Measurements from ENCODE around the gene ADGRF5. TPM values are rescaled to one million over a fixed set of nuclear protein-coding genes. Genes with fewer than 3 reads are reported as not detected.

ADGRF5 gene
- total RNA-seq, 1 experiment from 2014 or later = 40.0 TPM

- Histone ChIP-seq H3K9me2 (ENCODE audit: insufficient read depth) (no peaks in the 10 kb centered on the region), H3K79me2 (ENCODE audit: low read depth) (peaks cover 90% of the 10 kb centered on the region), H3K9me3 (ENCODE audit: insufficient read depth, low read depth) (0 out of 2 replicates have a peak, but pooled peaks cover 4% of the 10 kb centered on the region), H3K4me2 (peak overlapping the region; percentile 88), H3K27ac (peak overlapping the region; percentile 79), H4K20me1 (ENCODE audit: insufficient read depth) (no peaks in the 10 kb centered on the region), H3K4me1 (replicated peaks; ENCODE audit: insufficient read depth) (peaks cover 82% of the 10 kb centered on the region), H3K27me3 (ENCODE audit: insufficient read depth, low read depth) (no peaks in the 10 kb centered on the region), H3K36me3 (ENCODE audit: low read depth) (peaks cover 37% of the 10 kb centered on the region), H3K4me3 (peak overlapping the region; percentile 85), H2AFZ (peak overlapping the region; percentile 69), H3F3A (ENCODE audit: insufficient read depth, low read depth) (peaks cover 28% of the 10 kb centered on the region)
- intact Hi-C loops (cut with micrococcal nuclease; ENCODE audit: unreplicated experiment) = no loop called here
- TSS peak; percentile 47 for BruUV-seq (replicated peaks)
- TF ChIP-seq EZH2 (IDR thresholded peaks at IDR 0.05; ENCODE audit: low read depth) = no peak
- TF ChIP-seq, protein P1, sequence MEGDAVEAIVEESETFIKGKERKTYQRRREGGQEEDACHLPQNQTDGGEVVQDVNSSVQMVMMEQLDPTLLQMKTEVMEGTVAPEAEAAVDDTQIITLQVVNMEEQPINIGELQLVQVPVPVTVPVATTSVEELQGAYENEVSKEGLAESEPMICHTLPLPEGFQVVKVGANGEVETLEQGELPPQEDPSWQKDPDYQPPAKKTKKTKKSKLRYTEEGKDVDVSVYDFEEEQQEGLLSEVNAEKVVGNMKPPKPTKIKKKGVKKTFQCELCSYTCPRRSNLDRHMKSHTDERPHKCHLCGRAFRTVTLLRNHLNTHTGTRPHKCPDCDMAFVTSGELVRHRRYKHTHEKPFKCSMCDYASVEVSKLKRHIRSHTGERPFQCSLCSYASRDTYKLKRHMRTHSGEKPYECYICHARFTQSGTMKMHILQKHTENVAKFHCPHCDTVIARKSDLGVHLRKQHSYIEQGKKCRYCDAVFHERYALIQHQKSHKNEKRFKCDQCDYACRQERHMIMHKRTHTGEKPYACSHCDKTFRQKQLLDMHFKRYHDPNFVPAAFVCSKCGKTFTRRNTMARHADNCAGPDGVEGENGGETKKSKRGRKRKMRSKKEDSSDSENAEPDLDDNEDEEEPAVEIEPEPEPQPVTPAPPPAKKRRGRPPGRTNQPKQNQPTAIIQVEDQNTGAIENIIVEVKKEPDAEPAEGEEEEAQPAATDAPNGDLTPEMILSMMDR (conservative IDR thresholded peaks at IDR 0.05) = no peak
- no peak for DNase-seq
- ChIA-PET POLR2A (ENCODE audit: unreplicated experiment) (interaction anchor here (0.6 kb wide), 1 partner anchor 532 kb away, joined by 3 read pairs; no protein-coding TSS in a partner anchor), CTCF (interaction anchor here (1.5 kb wide), 1 partner anchor 12 kb away, joined by 5 read pairs; no protein-coding TSS in a partner anchor)
Measured at GRCh38 chr6:46921059-46921458, 679 bp downstream of the ADGRF5 start.

GRCh38 chr6:46918806-46919205 lies 2.9 kb downstream of the ADGRF5 start:
- no TSS peak for BruUV-seq (replicated peaks)
- H3K4me2 ChIP-seq = peak overlapping the region; percentile 88
- H3K36me3 ChIP-seq (ENCODE audit: low read depth) = peaks cover 40% of the 10 kb centered on the region
- peaks cover 82% of the 10 kb centered on the region for H3K4me1 ChIP-seq (replicated peaks; ENCODE audit: insufficient read depth)
- no peaks in the 10 kb centered on the region for H3K27me3 ChIP-seq (ENCODE audit: insufficient read depth, low read depth)
- no peak overlapping the region for H2AFZ ChIP-seq
- H3K9me2 ChIP-seq (ENCODE audit: insufficient read depth) = no peaks in the 10 kb centered on the region
- TF ChIP-seq, protein P1 (conservative IDR thresholded peaks at IDR 0.05) = no peak
- no peak for TF ChIP-seq EZH2 (IDR thresholded peaks at IDR 0.05; ENCODE audit: low read depth)
- H3K4me3 ChIP-seq = peak overlapping the region; percentile 85
- no peaks in the 10 kb centered on the region for H4K20me1 ChIP-seq (ENCODE audit: insufficient read depth)
- H3K9me3 ChIP-seq (ENCODE audit: insufficient read depth, low read depth) = no peaks in the 10 kb centered on the region
- ChIA-PET POLR2A (ENCODE audit: unreplicated experiment) (no interaction called here), CTCF (no interaction called here)
- H3F3A ChIP-seq (ENCODE audit: insufficient read depth, low read depth) = peaks cover 16% of the 10 kb centered on the region
- DNase-seq = no peak
- no peak overlapping the region for H3K27ac ChIP-seq
- peaks cover 99% of the 10 kb centered on the region for H3K79me2 ChIP-seq (ENCODE audit: low read depth)
- intact Hi-C loops (cut with micrococcal nuclease; ENCODE audit: unreplicated experiment) = no loop called here

DNA sequence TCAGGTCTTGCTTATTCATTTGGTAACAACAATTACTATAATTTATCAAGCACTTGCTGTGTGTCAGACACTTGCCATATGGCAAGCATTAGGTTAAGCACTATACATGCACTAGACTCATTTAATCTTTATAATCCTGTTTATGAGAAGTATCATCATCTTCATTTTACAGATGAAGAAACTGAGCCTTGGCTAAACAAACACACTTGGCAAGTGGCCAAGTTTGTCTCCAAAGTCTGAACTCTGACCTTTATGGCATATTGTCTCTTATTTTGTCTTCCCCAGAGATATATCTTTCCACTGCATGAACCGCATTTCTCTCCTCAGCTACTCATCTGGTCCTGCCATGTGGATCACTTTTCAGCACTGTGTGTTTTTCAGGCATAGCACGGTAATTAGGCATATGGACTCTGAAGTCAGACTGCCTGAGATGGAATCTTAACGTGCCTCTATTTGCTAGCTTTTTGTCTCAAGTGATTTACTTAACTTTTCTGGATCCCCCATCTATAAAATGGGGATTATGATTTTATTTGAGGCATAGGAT lies 4.7 kb downstream of the ADGRF5 start:
- Histone ChIP-seq H3K4me2 (peak overlapping the region; percentile 88), H3K27ac (no peak overlapping the region), H3K36me3 (ENCODE audit: low read depth) (peaks cover 48% of the 10 kb centered on the region), H2AFZ (no peak overlapping the region), H3K79me2 (ENCODE audit: low read depth) (peaks cover 99% of the 10 kb centered on the region), H3K27me3 (ENCODE audit: insufficient read depth, low read depth) (no peaks in the 10 kb centered on the region), H3K9me3 (ENCODE audit: insufficient read depth, low read depth) (no peaks in the 10 kb centered on the region), H3K4me1 (replicated peaks; ENCODE audit: insufficient read depth) (peaks cover 71% of the 10 kb centered on the region), H4K20me1 (ENCODE audit: insufficient read depth) (no peaks in the 10 kb centered on the region), H3K9me2 (ENCODE audit: insufficient read depth) (no peaks in the 10 kb centered on the region), H3F3A (ENCODE audit: insufficient read depth, low read depth) (peaks cover 12% of the 10 kb centered on the region), H3K4me3 (peak overlapping the region; percentile 85; the same call in 1 of the 2 replicates)
- CTCF ChIA-PET = no interaction called here
- BruUV-seq (replicated peaks) = no TSS peak
- no peak for TF ChIP-seq EZH2 (IDR thresholded peaks at IDR 0.05; ENCODE audit: low read depth)
- TF ChIP-seq, protein P1 (conservative IDR thresholded peaks at IDR 0.05) = no peak
- POLR2A ChIA-PET (ENCODE audit: unreplicated experiment) = no interaction called here
- intact Hi-C loops (cut with micrococcal nuclease; ENCODE audit: unreplicated experiment) = no loop called here
- DNase-seq = no peak
